Brain microvascular endothelial cell (primary cell): ENCODE results near the gene CITED1.

Source experiments
- DNase-seq: peaks from one replicate; pipeline ENCODE4 v3.0.0-alpha.2; 2020
- H3K27ac ChIP-seq: fragments of 250-450 bp; sonication (Bioruptor Pico); 2 replicates; pipeline ENCODE4 v1.5.1; 2020; ENCODE audit warnings: mild to moderate bottlenecking, moderate library complexity
- H3K27me3 ChIP-seq: fragments of 250-450 bp; sonication (Bioruptor Pico); replicated peaks from 2 replicates; pipeline ENCODE4 v1.5.1; 2020; ENCODE audit warnings: mild to moderate bottlenecking
- H3K36me3 ChIP-seq: fragments of 250-450 bp; sonication (Bioruptor Pico); replicated peaks from 2 replicates; pipeline ENCODE4 v1.5.1; 2020; ENCODE audit warnings: mild to moderate bottlenecking
- H3K4me3 ChIP-seq: 2 replicates; pipeline ENCODE4 v1.5.1; 2011; ENCODE audit warnings: low read depth, mild to moderate bottlenecking, control low read depth, low read length, moderate library complexity
- in situ Hi-C: cut with HindIII; loops from 2 replicates; pipeline ENCODE4 v1.10.0; 2017; ENCODE audit warnings: low sequenced_read_pairs, low pct_ligation_motif_present
- TF ChIP-seq, protein P1 (sequence below): IDR thresholded peaks from 2 replicates; pipeline ENCODE4 v1.5.1; 2011; ENCODE audit warnings: low read depth, mild to moderate bottlenecking, moderate library complexity, low read length, control low read depth, inconsistent platforms; ENCODE audit errors: missing control alignments

The CITED1 gene

DNA sequence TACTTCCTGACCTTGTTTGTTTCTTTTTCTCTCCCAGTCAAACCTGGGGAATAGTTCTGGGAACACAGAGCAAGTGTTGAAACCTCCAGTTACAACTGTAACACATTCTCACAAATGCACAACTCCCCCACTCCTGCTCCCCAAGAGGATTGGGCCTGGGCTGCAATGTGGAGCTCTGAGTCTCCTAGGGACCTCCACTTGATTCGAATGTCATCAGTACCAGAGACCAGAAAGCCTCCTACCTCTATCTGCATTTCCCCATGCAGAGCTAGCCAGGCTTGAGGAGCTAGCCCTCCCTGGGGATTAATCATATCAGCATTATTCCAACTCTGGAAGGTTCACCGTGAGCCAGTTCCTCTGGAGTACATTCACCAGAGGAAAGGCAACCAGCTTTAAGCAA is 41.7 kb upstream of the CITED1 start:
- H3K27me3 ChIP-seq, result peaks cover 6% of the 10 kb centered on the region
- TF ChIP-seq, protein P1, sequence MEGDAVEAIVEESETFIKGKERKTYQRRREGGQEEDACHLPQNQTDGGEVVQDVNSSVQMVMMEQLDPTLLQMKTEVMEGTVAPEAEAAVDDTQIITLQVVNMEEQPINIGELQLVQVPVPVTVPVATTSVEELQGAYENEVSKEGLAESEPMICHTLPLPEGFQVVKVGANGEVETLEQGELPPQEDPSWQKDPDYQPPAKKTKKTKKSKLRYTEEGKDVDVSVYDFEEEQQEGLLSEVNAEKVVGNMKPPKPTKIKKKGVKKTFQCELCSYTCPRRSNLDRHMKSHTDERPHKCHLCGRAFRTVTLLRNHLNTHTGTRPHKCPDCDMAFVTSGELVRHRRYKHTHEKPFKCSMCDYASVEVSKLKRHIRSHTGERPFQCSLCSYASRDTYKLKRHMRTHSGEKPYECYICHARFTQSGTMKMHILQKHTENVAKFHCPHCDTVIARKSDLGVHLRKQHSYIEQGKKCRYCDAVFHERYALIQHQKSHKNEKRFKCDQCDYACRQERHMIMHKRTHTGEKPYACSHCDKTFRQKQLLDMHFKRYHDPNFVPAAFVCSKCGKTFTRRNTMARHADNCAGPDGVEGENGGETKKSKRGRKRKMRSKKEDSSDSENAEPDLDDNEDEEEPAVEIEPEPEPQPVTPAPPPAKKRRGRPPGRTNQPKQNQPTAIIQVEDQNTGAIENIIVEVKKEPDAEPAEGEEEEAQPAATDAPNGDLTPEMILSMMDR, result no peak
- in situ Hi-C loops, result no loop called here
- no peak overlapping the region for H3K27ac ChIP-seq
- H3K36me3 ChIP-seq, result no peaks in the 10 kb centered on the region
- H3K4me3 ChIP-seq, result no peak overlapping the region
- no peak for DNase-seq

DNA sequence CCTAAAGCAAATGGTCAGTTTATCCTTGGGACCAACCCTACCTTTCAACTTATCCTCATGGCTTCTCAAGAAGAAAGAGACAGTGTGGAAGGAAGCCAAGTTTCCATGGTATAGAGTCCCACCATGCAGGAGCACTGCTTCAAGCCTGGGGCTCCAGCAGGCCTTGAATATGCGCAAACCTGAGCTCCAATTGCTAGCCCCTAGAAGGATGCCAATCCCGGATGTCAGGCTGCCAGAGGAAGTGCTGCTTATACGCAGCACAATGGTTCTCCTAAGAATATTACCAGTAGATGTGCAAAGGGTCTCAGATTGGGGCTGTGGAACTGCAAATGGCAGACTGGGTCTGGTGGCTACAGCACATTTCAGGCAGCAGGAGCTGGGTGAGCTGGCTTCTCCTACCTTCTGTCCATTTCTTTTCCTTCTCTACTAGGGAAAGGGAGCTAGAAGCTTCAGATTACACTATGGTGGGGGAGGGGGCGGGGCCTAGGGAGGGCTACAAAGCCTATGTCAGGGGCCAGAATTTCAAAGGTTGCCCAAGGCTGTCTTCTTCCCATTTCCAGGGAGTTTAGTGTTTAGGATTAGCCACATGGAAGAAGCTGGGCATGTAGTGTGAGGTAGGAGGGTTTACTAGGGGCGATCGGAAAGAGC is 40.7 kb upstream of the CITED1 start:
- DNase-seq, result no peak
- TF ChIP-seq, protein P1, result no peak

DNA sequence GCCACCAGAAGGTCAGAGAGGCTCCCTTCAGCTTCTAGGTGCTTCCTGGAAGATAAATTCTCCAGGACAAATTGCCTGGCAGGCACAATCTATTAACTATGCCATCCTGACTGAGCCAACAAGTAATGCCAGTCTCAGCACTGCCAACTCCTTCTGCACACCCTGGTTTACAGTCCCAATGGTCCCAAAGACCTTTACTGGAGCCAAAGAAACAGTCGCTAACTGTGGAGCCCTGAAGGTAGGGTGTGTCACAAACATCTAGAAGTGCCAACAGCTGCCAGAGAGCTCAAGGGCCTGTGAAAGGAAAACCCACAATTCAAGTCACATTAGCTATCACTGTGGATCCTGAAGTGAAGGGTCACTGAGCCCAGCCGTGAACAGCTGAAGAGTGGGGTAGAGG is 34.9 kb upstream of the CITED1 start:
- in situ Hi-C loops, result no loop called here
- H3K4me3 ChIP-seq, result no peak overlapping the region
- peaks cover 2% of the 10 kb centered on the region for H3K27me3 ChIP-seq
- TF ChIP-seq, protein P1, result no peak
- no peak for DNase-seq
- no peaks in the 10 kb centered on the region for H3K36me3 ChIP-seq
- H3K27ac ChIP-seq, result no peak overlapping the region

More for the DNA sequence above, 40.7 kb upstream of the CITED1 start:
- peaks cover 6% of the 10 kb centered on the region for H3K27me3 ChIP-seq
- no peak overlapping the region for H3K4me3 ChIP-seq
- in situ Hi-C loops, result no loop called here
- H3K27ac ChIP-seq, result no peak overlapping the region
- H3K36me3 ChIP-seq, result no peaks in the 10 kb centered on the region

DNA sequence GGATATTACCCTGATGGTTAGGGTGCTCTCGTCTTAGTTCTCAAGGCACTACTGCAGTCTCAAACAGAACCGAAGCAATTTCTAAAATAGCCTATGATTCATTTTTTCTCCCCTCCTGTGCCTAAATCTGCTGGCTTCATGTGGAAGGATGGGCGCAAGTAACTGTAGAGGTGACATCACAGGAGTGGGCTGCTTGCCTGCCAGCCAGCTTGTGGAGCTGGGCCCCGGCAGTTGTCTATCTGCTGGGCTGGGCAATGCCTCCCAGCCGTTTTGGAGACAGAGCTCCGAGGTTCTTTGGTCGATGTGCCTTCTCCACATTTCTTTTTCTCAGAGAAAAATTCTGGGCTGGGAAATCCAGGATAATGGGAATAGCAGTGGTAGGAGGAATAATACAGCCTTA is 34.3 kb upstream of the CITED1 start:
- H3K36me3 ChIP-seq, result no peaks in the 10 kb centered on the region
- H3K27me3 ChIP-seq, result peaks cover 2% of the 10 kb centered on the region
- no peak overlapping the region for H3K27ac ChIP-seq
- TF ChIP-seq, protein P1, result no peak
- no peak overlapping the region for H3K4me3 ChIP-seq
- in situ Hi-C loops, result no loop called here
- no peak for DNase-seq

DNA sequence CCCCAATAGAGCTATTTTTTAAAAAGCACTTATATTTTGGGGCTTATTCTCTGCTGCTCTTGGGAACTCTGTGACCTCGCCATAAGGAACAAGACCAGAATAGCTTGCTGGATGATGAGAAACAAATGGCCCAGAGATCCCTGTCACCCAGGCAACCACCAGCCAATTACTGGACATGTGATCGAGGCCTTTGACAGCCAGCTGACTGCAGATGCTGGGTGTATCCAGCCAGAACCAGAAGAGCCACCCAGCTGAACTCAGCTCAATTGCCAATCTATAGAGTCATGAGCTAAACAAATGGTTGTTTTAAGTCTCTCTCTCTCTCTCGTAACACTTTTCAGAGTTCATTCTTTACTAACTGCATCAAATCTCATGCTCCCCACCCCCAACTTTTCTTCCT is 24.4 kb upstream of the CITED1 start:
- Histone ChIP-seq H3K4me3 (no peak overlapping the region), H3K27me3 (no peaks in the 10 kb centered on the region), H3K36me3 (no peaks in the 10 kb centered on the region), H3K27ac (no peak overlapping the region)
- in situ Hi-C loops, result no loop called here
- TF ChIP-seq, protein P1, result no peak
- no peak for DNase-seq
